Ishikawa (cell line): ENCODE data around the gene MKRN1.

Source experiments
- CEBPB ChIP-seq: IDR thresholded peaks from 2 replicates; pipeline ENCODE4 v1.6.1; 2012
- EP300 ChIP-seq: IDR thresholded peaks from 2 replicates; pipeline ENCODE4 v1.6.1; 2012; ENCODE audit warnings: borderline replicate concordance
- FOXM1 ChIP-seq: IDR thresholded peaks from 2 replicates; pipeline ENCODE4 v1.6.1; 2012; ENCODE audit warnings: low read depth, borderline replicate concordance
- NFIC ChIP-seq: IDR thresholded peaks from 2 replicates; pipeline ENCODE4 v1.6.1; 2012
- RAD21 ChIP-seq: IDR thresholded peaks from 2 replicates; pipeline ENCODE4 v1.6.1; 2012; ENCODE audit warnings: low read depth
- TAF1 ChIP-seq: IDR thresholded peaks from 2 replicates; pipeline ENCODE4 v1.6.1; 2012; ENCODE audit warnings: low read depth, mild to moderate bottlenecking
- TCF12 ChIP-seq: IDR thresholded peaks from 2 replicates; pipeline ENCODE4 v1.6.1; 2012; ENCODE audit warnings: low read depth
- TEAD4 ChIP-seq: IDR thresholded peaks from 2 replicates; pipeline ENCODE4 v1.6.1; 2012
- YY1 ChIP-seq: IDR thresholded peaks from 2 replicates; pipeline ENCODE4 v1.6.1; 2012; ENCODE audit warnings: low read depth
- ZBTB7A ChIP-seq: IDR thresholded peaks from 2 replicates; pipeline ENCODE4 v1.6.1; 2012; ENCODE audit warnings: low read depth
- TF ChIP-seq, protein P1 (sequence below): IDR thresholded peaks from 2 replicates; pipeline ENCODE4 v1.6.1; 2012; ENCODE audit warnings: low read depth, mild to moderate bottlenecking
- TF ChIP-seq, protein P2 (sequence below): IDR thresholded peaks from 2 replicates; pipeline ENCODE4 v1.6.1; 2012
- TF ChIP-seq, protein P3 (sequence below): IDR thresholded peaks from 2 replicates; pipeline ENCODE4 v1.6.1; 2012

DNA sequence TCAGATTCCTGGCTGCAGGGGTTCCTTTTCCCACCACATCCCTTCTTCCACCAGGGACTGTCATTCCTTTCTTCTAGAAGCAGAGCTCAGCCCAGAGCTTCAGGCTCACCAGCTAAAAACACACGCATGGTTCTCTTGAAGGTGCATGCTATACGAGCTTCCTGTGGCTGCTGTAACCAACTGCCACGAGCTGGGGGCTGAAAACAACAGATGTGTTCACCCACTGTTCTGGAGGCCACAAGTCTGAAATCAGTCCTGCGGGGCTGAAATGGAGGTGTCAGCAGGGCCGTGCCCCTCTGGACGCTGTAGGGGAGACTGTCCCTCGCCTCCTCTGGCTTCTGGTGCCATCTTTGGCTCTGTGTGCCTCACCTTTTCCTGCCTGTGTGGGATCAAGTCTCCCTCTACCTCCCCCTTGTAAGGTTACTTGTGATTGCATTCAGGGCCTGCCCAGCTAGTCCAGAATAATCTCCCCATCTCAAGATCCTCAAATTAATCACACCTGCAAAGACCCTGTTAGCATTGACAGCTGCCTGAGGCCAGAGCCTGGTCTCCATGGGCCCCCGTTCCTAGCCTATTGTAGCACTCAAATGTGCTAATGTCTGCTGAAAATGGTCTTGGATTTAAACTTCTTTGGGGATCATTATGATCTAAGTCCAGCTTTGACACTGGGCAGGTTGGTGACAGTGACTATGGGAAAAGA lies 61.7 kb downstream of the MKRN1 start:
- TF ChIP-seq NFIC = no peak
- TF ChIP-seq, protein P1, sequence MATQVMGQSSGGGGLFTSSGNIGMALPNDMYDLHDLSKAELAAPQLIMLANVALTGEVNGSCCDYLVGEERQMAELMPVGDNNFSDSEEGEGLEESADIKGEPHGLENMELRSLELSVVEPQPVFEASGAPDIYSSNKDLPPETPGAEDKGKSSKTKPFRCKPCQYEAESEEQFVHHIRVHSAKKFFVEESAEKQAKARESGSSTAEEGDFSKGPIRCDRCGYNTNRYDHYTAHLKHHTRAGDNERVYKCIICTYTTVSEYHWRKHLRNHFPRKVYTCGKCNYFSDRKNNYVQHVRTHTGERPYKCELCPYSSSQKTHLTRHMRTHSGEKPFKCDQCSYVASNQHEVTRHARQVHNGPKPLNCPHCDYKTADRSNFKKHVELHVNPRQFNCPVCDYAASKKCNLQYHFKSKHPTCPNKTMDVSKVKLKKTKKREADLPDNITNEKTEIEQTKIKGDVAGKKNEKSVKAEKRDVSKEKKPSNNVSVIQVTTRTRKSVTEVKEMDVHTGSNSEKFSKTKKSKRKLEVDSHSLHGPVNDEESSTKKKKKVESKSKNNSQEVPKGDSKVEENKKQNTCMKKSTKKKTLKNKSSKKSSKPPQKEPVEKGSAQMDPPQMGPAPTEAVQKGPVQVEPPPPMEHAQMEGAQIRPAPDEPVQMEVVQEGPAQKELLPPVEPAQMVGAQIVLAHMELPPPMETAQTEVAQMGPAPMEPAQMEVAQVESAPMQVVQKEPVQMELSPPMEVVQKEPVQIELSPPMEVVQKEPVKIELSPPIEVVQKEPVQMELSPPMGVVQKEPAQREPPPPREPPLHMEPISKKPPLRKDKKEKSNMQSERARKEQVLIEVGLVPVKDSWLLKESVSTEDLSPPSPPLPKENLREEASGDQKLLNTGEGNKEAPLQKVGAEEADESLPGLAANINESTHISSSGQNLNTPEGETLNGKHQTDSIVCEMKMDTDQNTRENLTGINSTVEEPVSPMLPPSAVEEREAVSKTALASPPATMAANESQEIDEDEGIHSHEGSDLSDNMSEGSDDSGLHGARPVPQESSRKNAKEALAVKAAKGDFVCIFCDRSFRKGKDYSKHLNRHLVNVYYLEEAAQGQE = no peak
- no peak for TF ChIP-seq EP300
- no peak for TF ChIP-seq YY1
- no peak for TF ChIP-seq CEBPB
- TF ChIP-seq, protein P2, sequence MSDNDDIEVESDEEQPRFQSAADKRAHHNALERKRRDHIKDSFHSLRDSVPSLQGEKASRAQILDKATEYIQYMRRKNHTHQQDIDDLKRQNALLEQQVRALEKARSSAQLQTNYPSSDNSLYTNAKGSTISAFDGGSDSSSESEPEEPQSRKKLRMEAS = no peak
- no peak for TF ChIP-seq FOXM1
- no peak for TF ChIP-seq RAD21
- TF ChIP-seq, protein P3, sequence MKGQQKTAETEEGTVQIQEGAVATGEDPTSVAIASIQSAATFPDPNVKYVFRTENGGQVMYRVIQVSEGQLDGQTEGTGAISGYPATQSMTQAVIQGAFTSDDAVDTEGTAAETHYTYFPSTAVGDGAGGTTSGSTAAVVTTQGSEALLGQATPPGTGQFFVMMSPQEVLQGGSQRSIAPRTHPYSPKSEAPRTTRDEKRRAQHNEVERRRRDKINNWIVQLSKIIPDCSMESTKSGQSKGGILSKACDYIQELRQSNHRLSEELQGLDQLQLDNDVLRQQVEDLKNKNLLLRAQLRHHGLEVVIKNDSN = no peak
- TF ChIP-seq TCF12 = no peak
- no peak for TF ChIP-seq TAF1
- TF ChIP-seq TEAD4 = no peak
- no peak for TF ChIP-seq ZBTB7A
